Erythroblast (primary cell): ENCODE data around the gene GTF2A1L.

ENCODE experiments used
- GATA1 ChIP-seq: IDR thresholded peaks from 2 replicates; pipeline ENCODE4 v1.6.1; 2011; ENCODE audit warnings: low read depth, mild to moderate bottlenecking, control low read depth, low read length, moderate library complexity
- POLR2A ChIP-seq: IDR thresholded peaks from 2 replicates; pipeline ENCODE4 v1.6.1; 2011; ENCODE audit warnings: mild to moderate bottlenecking, low read length

DNA sequence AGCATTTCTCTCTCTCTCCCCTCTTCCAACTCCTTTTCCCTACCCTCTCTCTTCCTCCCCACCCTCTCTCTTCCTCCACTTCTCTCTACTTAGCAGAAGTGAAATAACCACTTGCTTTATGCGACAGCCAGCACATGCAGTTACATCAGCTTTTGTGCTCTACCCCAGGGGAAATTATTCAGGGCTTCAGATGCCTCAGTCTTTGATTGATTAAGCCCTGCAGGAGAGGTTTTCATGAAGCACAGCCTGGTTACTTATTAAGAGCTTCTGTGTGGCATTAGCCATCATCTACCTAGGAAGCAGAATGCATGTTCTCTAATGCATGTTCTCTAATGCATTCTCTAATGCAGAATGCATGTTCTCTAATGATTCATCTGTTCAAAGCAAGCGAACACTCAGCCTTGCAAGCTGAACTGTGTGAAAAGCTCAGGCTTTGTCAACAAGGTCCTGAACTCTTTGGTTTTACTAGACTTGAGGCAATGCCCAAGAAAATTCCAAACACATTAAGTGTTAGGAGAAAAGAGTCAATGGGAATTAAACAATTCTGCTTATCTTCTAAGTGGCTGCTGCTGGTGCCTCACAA, 81.8 kb downstream of the GTF2A1L start:
- TF ChIP-seq POLR2A: no peak
- TF ChIP-seq GATA1: no peak
